Epithelial cell of proximal tubule (primary cell): Measurements from ENCODE around the gene OR2T27. TPM values are rescaled to one million over a fixed set of nuclear protein-coding genes. Genes with fewer than 3 reads are reported as not detected.

Experiments
- DNase-seq: peaks from one replicate; pipeline ENCODE4 v3.0.0-alpha.2; 2011; ENCODE audit warnings: low read depth
- H3K4me3 ChIP-seq: 2 replicates; pipeline ENCODE4 v1.5.1; 2011; ENCODE audit warnings: low read depth, mild to moderate bottlenecking, low read length
- CTCF ChIP-seq: conservative IDR thresholded peaks from 2 replicates; pipeline ENCODE4 v1.5.1; 2012; ENCODE audit warnings: low read depth, mild to moderate bottlenecking, low read length
- total RNA-seq: library from RNA; depleted of rRNA; stranded (reverse); fragments of >200 nt; gene quantifications from 2 replicates; pipeline ENCODE4 v1.2.3, GENCODE V29; 2015

Gene OR2T27
- total RNA-seq, 1 donor from 2014 or later: not detected

- no peak for DNase-seq
- no peak overlapping the region for H3K4me3 ChIP-seq
- TF ChIP-seq CTCF: no peak
Measured at GRCh38 chr1:248625971-248626370, 29.4 kb downstream of the OR2T27 start.

- no peak for DNase-seq
- no peak overlapping the region for H3K4me3 ChIP-seq
- no peak for TF ChIP-seq CTCF
Measured at GRCh38 chr1:248625166-248625565, 30.2 kb downstream of the OR2T27 start.

GRCh38 chr1:248622570-248623001 is 32.7 kb downstream of the OR2T27 start:
- peak; percentile 70 for TF ChIP-seq CTCF
- no peak overlapping the region for H3K4me3 ChIP-seq
- DNase-seq: no peak

GRCh38 chr1:248621770-248622169 is 33.6 kb downstream of the OR2T27 start:
- no peak overlapping the region for H3K4me3 ChIP-seq
- DNase-seq: no peak

GRCh38 chr1:248618878-248619277 is 36.5 kb downstream of the OR2T27 start:
- no peak for DNase-seq
- peak; percentile 91 for TF ChIP-seq CTCF

More at GRCh38 chr1:248621770-248622169, 33.6 kb downstream of the OR2T27 start:
- TF ChIP-seq CTCF: no peak

GRCh38 chr1:248618119-248618518 is 37.2 kb downstream of the OR2T27 start:
- no peak overlapping the region for H3K4me3 ChIP-seq
- no peak for TF ChIP-seq CTCF
- DNase-seq: no peak

More at GRCh38 chr1:248618878-248619277, 36.5 kb downstream of the OR2T27 start:
- H3K4me3 ChIP-seq: no peak overlapping the region

GRCh38 chr1:248613742-248614141 is 41.6 kb downstream of the OR2T27 start:
- H3K4me3 ChIP-seq: no peak overlapping the region
- DNase-seq: no peak
- TF ChIP-seq CTCF: no peak
